Left kidney (tissue), 2 donors: ENCODE measurements around the gene NUAK2. TPM values are rescaled to one million over a fixed set of nuclear protein-coding genes. Genes with fewer than 3 reads are reported as not detected.
"Not testable (repeated sequence)": the region's sequence is repeated elsewhere in the genome, so short reads cannot be mapped to it uniquely, and the experiment has no call there.

Experiments used
- DNase-seq: peaks from one replicate; pipeline ENCODE4 v3.0.0-alpha.2; 2013
- polyA plus RNA-seq: library from polyadenylated mRNA; unstranded; fragments of 120-200 nt; gene quantifications from one replicate; pipeline ENCODE4 v1.2.1, GENCODE V29; 2013; ENCODE audit not compliant: insufficient read length

NUAK2 gene
- polyA plus RNA-seq, 1 donor, result 9.3 TPM

DNA sequence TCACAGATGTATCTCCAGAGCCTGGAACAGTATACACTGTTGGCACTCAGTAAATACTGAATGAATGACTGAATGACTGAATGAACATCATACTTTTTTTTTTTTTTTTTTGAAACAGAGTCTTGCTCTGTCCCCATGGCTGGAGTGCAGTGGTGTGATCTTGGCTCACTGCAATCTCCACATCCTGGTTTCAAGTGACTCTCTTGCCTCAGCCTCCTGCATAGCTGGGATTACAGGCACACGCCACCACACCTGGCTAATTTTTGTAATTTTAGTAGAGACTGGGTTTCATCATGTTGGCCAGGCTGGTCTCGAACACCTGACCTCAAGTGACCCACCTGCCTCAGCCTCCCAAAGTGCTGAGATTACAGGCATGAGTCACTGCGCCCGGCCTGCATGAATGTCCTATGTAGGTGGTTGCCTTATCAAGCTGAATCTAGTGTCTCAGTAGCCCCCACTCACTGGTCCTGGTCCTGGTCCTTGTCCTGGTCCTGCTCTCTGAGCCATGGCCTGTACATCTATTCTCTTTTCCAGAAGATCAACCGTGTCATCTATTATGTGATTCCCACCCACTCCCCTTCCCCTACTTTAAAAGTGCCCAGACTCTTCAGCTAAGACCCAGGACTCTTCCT, 23.9 kb downstream of the NUAK2 start:
- DNase-seq, result not testable (repeated sequence)

DNA sequence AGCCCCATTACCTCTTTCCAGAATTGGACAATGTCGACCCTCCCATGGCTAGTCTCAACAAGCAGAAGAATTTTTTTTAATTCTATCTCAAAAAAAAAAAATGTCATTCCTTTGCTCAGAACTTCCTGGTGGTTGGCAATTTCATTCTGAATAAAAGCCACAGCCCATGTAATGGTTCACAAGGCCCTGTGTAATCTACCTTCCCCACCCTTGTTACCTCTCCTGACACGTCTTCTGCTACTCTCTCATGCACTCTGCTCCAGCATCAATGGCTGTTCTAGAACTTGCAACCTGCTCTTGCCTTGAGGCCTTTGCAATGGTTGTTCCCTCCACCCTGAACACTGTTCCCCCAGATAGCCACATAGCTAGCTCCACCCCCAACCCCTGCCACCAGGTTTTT, 25.4 kb downstream of the NUAK2 start:
- no peak for DNase-seq

DNA sequence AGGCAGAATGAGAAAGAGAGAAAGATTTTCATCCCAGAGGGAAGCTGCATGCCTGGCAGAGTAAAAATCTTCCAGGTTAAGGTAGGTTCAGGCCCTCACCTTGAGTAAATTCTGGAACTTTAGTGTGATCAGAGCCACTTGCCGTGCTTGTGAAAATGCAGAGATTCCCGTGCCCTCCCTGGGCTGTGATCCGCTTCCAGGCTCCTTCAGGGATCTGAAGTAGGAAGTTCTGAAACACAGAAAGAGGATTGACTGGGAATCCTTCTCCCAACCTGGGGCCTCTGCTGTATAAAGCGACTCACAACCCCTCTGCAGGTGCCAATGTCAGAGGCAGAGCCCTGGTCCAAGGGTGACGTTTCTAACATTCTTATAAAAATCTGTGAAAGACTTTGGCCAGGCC, 26.6 kb downstream of the NUAK2 start:
- no peak for DNase-seq

DNA sequence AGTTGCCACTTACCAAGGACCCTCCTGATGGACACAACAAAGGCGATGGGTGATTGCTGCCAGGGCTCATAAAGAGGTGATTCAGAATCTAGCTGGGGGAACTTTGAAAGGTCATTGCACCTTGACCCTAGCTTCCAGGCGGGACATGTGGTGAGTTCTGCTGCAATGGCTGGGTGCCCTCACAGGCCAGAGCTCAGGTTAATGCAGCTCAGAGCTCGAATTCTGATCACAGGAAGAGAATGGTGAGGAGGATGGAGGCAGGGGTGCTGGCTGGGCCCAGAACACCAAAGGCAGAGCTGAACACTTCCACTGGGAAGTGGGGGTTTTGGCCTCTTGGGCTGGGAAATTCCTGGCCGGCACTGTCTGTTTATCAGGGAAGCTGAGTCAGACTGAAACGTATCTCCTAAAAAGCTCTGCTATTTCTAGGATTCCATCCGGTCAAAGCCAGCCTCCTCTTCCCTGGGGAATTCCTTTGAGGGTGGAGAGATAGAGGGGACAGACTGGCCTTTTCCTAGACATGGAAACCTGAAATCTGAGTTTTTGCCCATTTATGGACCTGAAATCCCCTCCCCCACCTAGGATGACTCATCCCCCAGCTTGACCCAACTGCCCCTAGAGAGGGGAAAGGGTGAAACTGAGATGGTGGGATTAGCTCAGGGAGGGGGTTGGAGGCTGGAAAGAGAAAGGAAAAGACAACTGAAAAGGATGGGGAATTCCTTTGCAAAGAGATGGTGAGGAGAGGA, 27.2 kb downstream of the NUAK2 start:
- DNase-seq, result no peak

DNA sequence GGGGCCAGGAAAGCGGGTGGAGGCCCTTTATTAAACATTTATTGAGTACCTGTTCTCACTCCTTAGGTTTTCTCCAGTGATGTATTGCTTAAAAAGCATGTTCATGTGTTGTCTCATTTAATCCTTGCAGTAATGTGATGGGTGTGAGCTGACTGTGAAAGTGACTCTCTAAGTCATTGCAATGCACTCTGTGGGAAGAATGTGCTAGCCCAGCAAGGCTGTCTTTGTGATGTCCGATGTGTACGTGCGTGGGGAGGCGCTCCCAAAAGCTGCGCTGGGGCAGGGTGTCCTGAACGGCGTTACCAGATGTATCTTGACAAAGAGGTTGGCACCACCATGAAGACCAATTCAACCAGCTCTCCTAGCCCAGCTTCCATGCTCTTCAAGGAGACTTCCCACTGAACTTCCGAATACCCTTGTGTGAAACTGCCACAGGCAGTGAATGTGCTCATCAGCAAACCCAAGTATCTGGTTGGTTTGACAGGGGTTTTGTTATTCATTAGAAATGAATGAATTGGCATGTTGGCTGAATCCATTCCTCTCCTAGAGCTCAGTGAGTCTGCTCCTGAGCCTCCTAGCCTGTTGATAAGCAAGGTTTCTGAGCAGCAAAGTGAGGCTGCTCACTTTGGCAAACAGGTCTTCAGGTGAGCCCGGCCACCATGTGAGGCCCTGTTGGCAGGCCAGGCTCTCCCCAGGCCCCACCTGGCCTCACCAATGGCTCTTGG, 28.0 kb downstream of the NUAK2 start:
- no peak for DNase-seq

DNA sequence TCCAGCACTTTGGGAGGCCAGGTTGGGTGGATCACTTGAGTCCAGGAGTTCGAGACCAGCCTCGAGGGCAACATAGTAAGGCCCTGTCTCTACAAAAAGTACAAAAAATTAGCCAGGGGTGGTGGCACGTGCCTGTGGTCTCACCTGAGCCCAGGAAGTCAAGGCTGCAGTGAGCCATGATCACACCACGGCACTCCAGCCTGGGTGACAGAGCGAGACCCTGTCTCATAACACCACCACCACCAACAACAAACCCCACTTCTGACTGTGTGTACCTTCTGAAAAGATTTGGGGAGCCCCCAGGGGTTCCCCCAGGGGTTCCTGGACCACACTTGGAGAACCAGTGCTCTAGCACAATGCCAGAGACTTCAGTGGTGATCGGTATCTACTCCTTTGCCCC, 29.9 kb downstream of the NUAK2 start:
- no peak for DNase-seq

DNA sequence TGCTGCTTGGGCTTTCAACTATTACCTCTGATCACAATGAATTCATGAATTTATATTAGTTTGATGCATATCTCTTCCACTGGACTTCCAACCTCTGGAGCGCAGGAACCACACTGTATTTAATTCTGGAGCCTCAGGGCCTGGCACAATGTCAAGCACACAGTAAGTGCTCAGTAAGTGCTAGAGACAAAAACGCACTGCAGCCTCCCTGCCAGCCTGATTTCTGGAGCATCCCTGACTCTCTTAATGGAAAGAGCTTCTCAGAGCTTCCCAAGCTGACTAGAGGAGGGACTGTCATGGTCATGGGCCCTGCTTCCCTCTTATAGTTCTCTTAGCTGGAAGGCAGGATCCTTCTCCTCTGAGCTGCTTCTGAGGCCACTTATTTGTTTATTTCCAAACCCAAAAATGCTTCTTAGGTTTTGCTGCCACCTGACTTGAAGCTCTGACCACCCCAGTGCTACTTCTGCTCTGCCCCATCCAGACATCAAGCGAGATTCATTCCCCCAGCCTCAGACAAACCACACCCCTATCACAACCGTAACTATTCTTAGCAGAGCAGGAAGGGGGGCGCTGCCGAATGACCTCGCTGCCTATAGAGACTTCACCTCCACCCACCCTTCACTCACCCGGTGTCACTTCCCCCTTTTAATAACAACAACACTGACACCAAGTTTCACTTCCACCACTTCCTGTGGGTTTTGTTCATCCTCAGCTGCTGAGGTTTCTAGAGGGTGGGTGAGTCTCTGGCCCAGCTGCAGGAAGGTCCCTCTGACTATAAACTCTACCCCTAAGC, 33.6 kb downstream of the NUAK2 start:
- DNase-seq, result no peak

DNA sequence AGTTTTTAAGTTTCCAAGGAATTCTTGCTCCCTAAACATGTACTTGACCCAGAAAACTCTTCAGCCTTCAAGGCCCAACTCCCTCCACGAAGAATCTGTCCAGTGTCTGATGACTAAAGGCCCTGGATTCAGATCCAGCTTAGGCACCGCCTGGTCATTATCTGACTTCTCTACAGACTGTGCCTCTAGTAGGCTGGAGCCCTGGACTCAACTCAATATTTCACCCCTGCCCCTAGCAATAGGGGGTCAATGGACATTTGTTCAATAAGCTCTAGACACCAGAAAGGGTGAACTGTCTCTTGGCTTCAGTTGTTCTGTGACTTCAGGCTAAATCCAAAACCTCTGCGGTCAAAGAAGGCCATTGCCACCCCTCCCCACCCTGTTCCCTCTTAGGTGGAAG, 34.5 kb downstream of the NUAK2 start:
- no peak for DNase-seq

DNA sequence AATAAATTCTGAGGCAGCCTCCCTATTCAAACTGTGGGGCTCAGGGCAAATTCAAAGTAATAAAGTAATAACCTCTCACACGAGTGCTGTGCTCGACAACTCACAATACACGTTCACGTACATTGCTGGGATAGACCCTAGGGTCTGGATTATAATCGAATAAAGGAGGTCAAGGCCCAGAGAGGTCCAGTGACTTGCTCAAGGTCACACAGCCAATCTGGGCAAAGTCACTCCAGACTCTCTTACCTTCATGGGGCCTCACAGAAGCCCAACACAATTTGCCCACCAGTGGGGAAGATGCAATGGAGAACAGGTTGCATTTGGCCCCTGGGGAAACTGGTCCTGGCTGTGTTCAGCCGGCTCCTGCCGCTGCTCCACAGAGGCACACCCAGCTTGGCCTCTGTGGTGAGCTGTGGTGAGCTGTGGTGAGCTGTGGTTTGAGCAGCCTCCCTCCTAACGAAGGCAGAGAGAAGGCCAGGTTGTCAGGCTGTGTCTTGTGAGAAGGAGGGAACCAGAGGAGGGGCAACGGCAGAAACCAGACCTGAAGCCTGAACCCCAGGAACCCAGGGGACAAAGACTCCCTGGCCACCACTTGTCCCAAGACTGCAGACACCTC, 35.1 kb downstream of the NUAK2 start:
- no peak for DNase-seq

DNA sequence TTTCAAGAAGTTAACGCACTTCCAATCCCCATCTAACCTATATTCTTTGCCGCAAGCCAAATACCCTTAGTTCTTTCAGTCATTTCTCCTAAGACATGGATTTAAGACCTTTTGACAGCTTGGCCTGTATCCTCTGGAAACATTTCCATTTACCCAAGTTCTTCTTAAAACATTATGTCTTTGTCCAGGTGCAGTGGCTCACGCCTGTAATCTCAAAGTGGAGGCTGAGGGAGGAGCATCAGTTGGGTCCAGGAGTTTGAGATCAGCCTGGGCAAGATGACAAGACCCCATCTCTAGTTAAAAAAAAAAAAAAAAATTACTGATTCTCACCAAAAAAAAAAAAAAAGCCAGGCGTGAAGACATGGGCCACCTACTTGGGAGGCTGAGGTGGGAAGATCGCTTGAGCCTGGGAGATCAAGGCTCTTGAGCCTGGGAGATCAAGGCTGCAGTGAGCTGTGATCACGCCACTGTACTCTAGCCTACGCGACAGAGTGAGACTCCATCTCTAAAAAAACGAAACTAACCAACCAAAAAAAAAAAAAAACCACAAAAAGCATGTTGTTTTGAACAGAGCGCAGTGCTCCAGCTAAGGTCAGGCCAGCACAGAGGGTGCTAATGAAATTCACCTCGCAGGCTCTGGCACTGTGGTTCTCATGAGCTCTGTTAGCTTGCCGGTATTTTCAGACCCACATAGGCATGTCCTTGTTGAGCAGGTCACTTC, 36.0 kb downstream of the NUAK2 start:
- no peak for DNase-seq

DNA sequence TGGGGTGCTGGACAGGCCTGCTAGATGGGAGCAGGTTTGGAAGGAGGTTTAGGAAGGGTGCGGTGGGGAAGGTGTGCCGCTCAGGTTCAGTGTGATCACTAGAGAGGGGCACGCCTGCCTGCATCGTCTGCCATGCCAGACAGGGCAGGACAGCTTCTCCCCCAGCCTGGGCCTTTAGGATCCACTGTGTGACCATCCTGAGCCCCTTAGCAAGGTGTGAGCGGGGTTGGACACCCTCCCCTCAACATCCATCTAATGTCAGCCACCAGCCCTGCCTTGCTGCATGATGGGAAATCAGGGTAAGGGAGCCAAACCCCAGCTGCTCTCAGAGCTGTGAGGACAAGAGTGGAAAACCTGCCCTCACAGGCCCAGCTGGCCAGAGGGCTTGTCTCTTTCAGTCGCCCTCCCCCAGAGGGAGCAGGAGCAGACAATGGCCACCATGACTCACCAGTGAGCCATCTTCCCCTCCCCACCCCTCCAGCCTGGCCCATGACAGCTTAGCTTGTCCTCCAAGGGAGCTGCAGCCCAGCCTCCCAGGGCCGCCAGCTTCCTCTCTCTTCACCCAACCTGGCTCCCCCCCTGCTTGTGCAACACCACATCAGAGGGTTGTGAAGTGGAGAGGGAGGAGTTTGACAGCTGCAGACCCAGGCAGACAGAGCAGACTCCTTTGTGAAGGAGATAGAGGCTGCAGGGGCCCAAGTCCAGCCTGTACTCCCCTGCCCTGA, 37.0 kb downstream of the NUAK2 start:
- DNase-seq, result no peak

DNA sequence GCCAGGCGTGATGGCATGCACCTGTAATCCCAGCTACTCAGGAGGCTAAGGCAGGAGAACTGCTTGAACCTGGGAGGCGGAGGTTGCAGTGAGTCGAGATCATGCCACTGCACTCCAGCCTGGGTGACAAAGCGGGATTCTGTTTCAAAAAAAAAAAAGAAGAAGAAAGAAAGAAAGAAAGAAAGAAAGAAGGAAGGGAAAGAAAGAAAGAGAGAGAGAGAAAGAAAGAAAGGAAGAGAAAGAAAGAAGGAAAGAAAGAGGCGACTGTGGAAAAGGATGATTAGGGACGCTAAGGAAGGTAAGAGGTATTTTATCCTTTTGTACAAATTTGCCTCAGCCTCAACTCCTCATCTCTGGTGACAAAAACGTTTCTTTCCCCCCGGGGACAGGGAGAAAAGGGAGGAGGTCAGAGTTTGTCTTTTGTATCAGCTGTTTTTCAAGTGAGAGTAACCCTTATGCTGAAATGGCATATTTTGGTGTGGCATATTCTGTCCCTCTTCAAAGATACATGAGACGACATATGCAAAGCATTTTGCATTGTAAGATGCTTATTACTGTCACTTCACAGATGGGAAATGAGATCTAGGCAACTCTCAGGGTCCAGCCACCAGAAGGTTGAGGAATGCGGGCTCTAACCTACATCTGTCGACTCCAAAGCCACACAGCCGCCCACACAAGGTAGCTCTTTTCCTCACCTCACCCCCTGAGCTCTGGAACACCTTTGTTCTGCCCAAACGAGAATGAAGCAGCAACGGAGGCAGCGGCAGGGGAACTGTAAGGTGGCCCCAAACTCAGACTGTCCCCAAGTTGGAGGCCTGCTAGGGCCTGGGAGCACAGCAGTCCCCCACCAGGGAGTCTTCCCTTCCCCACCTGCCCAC, 38.0 kb downstream of the NUAK2 start:
- DNase-seq, result no peak

DNA sequence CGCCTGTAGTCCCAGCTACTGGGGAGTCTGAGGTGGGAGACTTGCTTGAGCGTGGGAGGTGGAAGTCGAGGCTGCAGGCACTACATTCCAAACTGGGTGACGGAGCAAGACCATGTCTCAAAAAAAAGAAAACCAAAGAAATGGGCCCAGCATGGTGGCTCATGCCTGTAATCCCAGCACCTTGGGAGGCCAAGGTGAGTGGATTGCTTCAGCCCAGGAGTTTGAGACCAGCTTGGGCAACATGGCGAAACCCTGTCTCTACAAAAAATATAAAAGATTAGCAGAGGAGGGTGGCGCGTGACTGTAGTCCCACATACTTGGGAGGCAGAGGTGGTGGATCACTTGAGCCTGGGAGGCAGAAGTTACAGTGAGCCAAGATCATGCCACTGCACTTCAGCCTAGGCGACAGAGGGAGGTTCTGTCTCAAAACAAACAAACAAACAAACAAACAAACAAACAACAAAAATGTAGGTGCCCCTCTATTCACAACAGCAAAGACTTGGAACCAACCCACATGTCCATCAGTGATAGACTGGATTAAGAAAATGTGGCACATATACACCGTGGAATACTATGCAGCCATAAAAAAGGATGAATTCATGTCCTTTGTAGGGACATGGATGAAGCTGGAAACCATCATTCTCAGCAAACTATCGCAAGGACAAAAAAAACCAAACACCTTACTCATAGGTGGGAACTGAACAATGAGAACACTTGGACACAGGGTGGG, 40.7 kb downstream of the NUAK2 start:
- not testable (repeated sequence) for DNase-seq

DNA sequence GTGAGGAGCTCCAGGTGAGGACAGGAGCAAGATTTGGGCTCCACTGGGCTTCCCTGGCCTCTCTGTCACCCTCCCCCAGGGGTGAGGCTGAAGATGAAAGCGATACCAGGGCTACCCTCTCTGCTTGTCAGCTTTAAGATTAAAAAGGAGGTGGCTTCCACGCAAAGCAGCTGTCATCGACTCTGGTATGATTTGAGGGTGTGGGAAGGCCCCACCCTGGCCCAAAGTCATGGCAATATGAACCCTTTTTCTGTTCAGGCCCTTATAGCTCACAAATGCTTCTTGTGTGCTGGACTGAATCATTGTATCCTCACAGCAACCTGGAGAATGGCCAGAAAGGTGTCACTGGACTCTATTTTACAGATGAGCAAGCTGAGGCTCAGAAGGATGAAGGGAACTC, 41.6 kb downstream of the NUAK2 start:
- no peak for DNase-seq

DNA sequence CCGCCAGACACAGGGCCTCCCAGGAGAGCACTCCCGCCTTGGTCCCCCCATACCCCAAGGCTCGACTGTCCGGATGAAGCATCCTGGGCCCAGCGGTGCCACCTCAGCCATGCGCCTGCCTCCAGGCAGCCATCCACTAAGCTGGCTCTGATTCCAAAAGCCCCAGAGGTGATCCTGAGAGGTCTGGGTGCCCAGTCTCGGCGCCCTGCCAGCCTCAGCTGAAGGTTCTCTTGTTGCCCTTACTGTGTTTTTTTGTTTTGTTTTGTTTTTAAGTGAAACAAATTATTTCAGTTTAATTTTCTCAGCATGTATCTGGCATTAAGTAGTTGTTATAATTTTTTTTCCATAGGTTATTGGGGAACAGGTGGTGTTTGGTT, 44.9 kb downstream of the NUAK2 start:
- DNase-seq, result no peak

DNA sequence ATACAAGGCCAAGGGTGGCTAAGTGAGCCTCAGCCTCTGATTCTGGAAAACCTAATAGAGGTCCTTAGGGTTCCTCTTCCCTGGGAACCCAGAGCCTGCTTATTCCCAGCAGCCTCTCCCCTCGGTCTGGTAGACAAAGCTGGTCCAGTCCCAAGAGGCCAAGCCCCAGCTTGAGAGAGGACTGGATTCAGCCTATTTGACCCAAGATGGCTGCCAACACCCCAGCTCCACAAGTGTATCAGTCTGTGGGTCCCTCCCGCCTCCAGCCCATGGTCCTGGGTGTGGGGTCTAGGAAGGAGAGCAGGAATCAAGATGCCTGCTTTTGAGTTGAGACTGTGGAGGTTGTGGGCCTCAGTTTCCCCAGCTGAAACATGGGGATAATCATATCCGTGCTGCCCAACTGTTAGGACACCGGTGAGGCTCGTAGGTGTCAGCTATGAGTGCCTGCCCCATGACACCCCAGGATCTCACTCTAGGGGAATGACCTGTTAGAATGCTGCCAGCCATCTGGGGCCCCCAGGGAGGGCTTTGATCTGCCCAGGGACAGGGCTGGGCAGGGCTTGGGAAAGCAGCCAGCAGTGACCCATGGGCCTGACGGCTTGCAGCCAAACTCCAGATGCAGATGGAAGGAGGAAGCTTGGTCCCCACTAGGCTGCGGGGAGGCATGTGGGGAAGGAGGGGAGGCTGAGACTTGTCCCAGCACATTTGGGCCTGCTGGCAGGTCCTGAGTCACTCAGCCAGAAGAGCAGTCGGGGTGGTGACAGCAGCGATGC, 45.4 kb downstream of the NUAK2 start:
- DNase-seq, result no peak

DNA sequence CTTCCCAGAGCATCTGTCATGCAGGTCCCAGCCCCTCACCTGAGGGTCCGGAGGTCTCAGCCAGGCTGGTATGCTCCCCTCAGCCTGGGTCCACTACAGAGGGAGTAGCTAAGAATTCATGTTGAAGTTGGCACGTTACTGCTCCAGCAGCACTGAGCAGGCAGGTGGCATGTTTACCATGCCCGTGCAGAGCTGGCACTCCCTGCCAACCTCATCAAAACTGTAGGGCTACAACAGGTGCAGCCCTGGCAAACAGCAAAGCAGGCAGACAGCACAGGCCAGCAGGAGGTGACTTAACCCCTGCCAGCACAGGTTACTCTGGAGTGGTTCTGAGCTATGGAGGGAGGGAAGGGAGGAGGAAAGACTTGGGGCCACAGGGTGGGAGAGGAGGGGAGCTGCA, 46.4 kb downstream of the NUAK2 start:
- DNase-seq, result no peak

DNA sequence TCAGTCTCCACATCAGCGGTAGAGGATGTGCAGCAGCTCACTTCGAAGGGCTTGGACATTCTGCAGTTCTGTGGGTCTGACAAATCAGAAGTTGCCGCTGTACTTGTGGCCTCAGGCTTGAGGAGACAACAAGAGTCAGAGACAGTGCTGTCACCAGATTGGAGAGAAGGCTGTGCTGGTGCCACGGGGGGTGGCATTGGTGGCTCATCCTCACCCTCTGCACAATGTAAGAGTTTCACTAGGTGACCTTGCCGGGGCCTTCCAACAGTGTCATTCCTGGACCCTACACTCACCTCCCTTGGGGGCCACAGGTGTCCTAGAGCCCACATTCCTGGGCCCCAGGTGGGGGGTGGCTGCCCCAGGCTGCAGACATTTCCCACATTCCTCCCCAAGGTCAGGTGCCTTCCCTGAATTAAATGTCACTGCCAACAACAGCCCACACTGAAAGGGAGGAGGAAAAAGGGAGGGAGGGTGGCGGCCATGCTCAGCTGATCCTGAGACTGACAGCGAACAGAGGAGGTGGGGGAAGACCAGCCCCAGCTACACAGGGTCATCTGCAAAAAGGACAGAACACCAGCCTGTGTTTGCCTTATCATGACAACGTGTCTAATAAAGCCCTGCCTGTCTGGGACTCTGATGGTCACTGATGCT, 47.4 kb downstream of the NUAK2 start:
- no peak for DNase-seq
